Loucy (cell line): ENCODE measurements around the gene LOXL1.

ENCODE experiments used
- H2AFZ ChIP-seq: fragments of 200-600 bp; sonication (generic); 2 replicates; pipeline ENCODE4 v1.6.0; 2016; ENCODE audit warnings: antibody characterized with exemption, mild to moderate bottlenecking, low read length, moderate library complexity
- H3F3A ChIP-seq: fragments of 200-600 bp; 2 replicates; pipeline ENCODE4 v1.6.0; 2016; ENCODE audit warnings: antibody characterized with exemption, low read depth, mild to moderate bottlenecking
- H3K27me3 ChIP-seq: fragments of 200-600 bp; sonication (generic); 2 replicates; pipeline ENCODE4 v1.6.1; 2014; ENCODE audit warnings: low read length, mild to moderate bottlenecking; ENCODE audit not compliant: insufficient read depth, poor library complexity, severe bottlenecking
- H3K36me3 ChIP-seq: fragments of 200-600 bp; sonication (generic); 2 replicates; pipeline ENCODE4 v1.6.1; 2016; ENCODE audit warnings: low read length; ENCODE audit not compliant: insufficient read depth
- H3K4me1 ChIP-seq: fragments of 200-600 bp; sonication (generic); 2 replicates; pipeline ENCODE4 v1.5.1; 2014; ENCODE audit warnings: low read length, mild to moderate bottlenecking; ENCODE audit not compliant: insufficient read depth, poor library complexity, severe bottlenecking
- H3K4me2 ChIP-seq: fragments of 200-600 bp; sonication (generic); 2 replicates; pipeline ENCODE4 v1.6.0; 2014; ENCODE audit warnings: antibody characterized with exemption, low read length, low read depth, mild to moderate bottlenecking; ENCODE audit not compliant: poor library complexity, severe bottlenecking
- H3K4me3 ChIP-seq: fragments of 200-600 bp; sonication (generic); 2 replicates; pipeline ENCODE4 v1.5.1; 2014; ENCODE audit warnings: low read length, mild to moderate bottlenecking, mixed read lengths; ENCODE audit not compliant: poor library complexity, severe bottlenecking
- H3K79me2 ChIP-seq: fragments of 200-600 bp; sonication (generic); 2 replicates; pipeline ENCODE4 v1.6.1; 2014; ENCODE audit warnings: low read length; ENCODE audit not compliant: insufficient read depth
- H3K9ac ChIP-seq: fragments of 200-600 bp; sonication (generic); 2 replicates; pipeline ENCODE4 v1.6.0; 2014; ENCODE audit warnings: mild to moderate bottlenecking, low read depth, low read length, moderate library complexity; ENCODE audit not compliant: poor library complexity, severe bottlenecking
- H3K9me2 ChIP-seq: fragments of 200-600 bp; sonication (generic); replicated peaks from 2 replicates; pipeline ENCODE4 v1.6.1; 2016; ENCODE audit warnings: low read depth, low read length, mixed read lengths
- H3K9me3 ChIP-seq: fragments of 200-600 bp; sonication (generic); 2 replicates; pipeline ENCODE4 v1.6.1; 2014; ENCODE audit warnings: mild to moderate bottlenecking, antibody characterized with exemption, low read length, low read depth; ENCODE audit not compliant: insufficient read depth
- H4K20me1 ChIP-seq: fragments of 200-600 bp; sonication (generic); 2 replicates; pipeline ENCODE4 v1.6.0; 2014; ENCODE audit warnings: antibody characterized with exemption, low read length, mild to moderate bottlenecking; ENCODE audit not compliant: insufficient read depth, poor library complexity, severe bottlenecking
- CTCF ChIP-seq: fragments of 200-600 bp; sonication (generic); conservative IDR thresholded peaks from 2 replicates; pipeline ENCODE4 v1.5.1; 2014; ENCODE audit warnings: mild to moderate bottlenecking, antibody characterized with exemption, low read length
- EZH2phosphoT487 ChIP-seq: fragments of 200-600 bp; IDR thresholded peaks from 2 replicates; pipeline ENCODE4 v1.6.1; 2018; ENCODE audit warnings: antibody characterized with exemption, mild to moderate bottlenecking, moderate library complexity, borderline replicate concordance

The LOXL1 gene

GRCh38 chr15:73986776-73987056 lies 60.5 kb downstream of the LOXL1 start:
- Histone ChIP-seq H3K9me2 (no peaks in the 10 kb centered on the region), H3K4me1 (peaks cover 62% of the 10 kb centered on the region), H3K4me2 (peak overlapping the region; percentile 82)

GRCh38 chr15:73987250-73987649 lies 61.0 kb downstream of the LOXL1 start:
- Histone ChIP-seq H3K9ac (peak overlapping the region; percentile 76), H3K4me1 (peaks cover 58% of the 10 kb centered on the region), H3K9me3 (no peaks in the 10 kb centered on the region), H4K20me1 (no peaks in the 10 kb centered on the region), H3K79me2 (no peaks in the 10 kb centered on the region), H2AFZ (no peak overlapping the region), H3K4me3 (no peak overlapping the region), H3K27me3 (no peaks in the 10 kb centered on the region), H3K4me2 (peak overlapping the region; percentile 82), H3K36me3 (no peaks in the 10 kb centered on the region), H3F3A (0 out of 2 replicates have a peak, but pooled peaks cover 9% of the 10 kb centered on the region), H3K9me2 (no peaks in the 10 kb centered on the region)
- TF ChIP-seq EZH2phosphoT487 (no peak), CTCF (no peak)

More at GRCh38 chr15:73986776-73987056, 60.5 kb downstream of the LOXL1 start:
- TF ChIP-seq CTCF (peak; percentile 25; the same call in 1 of the 2 replicates), EZH2phosphoT487 (no peak)
- Histone ChIP-seq H3F3A (0 out of 2 replicates have a peak, but pooled peaks cover 9% of the 10 kb centered on the region), H4K20me1 (no peaks in the 10 kb centered on the region), H3K9me3 (no peaks in the 10 kb centered on the region), H2AFZ (no peak overlapping the region), H3K79me2 (no peaks in the 10 kb centered on the region), H3K9ac (peak overlapping the region; percentile 76), H3K27me3 (no peaks in the 10 kb centered on the region), H3K4me3 (no peak overlapping the region), H3K36me3 (no peaks in the 10 kb centered on the region)

GRCh38 chr15:73987681-73988444 lies 61.6 kb downstream of the LOXL1 start:
- no peak overlapping the region for H3K4me3 ChIP-seq
- H2AFZ ChIP-seq = no peak overlapping the region
- no peak overlapping the region for H3K4me2 ChIP-seq

More at GRCh38 chr15:73987681-73988444, 61.6 kb downstream of the LOXL1 start:
- Histone ChIP-seq H3K9me2 (no peaks in the 10 kb centered on the region), H3K79me2 (no peaks in the 10 kb centered on the region), H3K27me3 (no peaks in the 10 kb centered on the region), H3K4me1 (peaks cover 60% of the 10 kb centered on the region), H4K20me1 (no peaks in the 10 kb centered on the region), H3K36me3 (no peaks in the 10 kb centered on the region), H3K9me3 (no peaks in the 10 kb centered on the region), H3F3A (0 out of 2 replicates have a peak, but pooled peaks cover 9% of the 10 kb centered on the region), H3K9ac (peak overlapping the region; percentile 76)
- TF ChIP-seq EZH2phosphoT487 = no peak
